Adrenal gland (tissue), 5 donors: Measurements from ENCODE around the gene SGPL1.

Experiments
- POLR2A ChIP-seq, 2 donors: fragments of 450-650 bp; IDR thresholded peaks; one replicate each; pipeline ENCODE4 v1.6.1; 2017; ENCODE audit warnings: antibody characterized with exemption in 2 of 2, mild to moderate bottlenecking in 2 of 2, moderate library complexity in 1 of 2
- TF ChIP-seq, protein P1 (sequence below), 6 experiments: fragments of 450-650 bp in 4 of 6; fragments of 200-600 bp in 2 of 6; sonication (generic) in 1 of 6; IDR thresholded peaks; 1 replicate in 5 of 6; 2 replicates in 1 of 6; pipeline versions ENCODE4 v1.5.1 to v1.8.0; 2016 to 2021; ENCODE audit warnings: antibody characterized with exemption in 6 of 6, mild to moderate bottlenecking in 2 of 6, moderate library complexity in 1 of 6
- donor health status: DM: no; HTN: no; CAD: no.

GRCh38 chr10:70906953-70907636 lies 91.3 kb downstream of the SGPL1 start:
- TF ChIP-seq, protein P1, sequence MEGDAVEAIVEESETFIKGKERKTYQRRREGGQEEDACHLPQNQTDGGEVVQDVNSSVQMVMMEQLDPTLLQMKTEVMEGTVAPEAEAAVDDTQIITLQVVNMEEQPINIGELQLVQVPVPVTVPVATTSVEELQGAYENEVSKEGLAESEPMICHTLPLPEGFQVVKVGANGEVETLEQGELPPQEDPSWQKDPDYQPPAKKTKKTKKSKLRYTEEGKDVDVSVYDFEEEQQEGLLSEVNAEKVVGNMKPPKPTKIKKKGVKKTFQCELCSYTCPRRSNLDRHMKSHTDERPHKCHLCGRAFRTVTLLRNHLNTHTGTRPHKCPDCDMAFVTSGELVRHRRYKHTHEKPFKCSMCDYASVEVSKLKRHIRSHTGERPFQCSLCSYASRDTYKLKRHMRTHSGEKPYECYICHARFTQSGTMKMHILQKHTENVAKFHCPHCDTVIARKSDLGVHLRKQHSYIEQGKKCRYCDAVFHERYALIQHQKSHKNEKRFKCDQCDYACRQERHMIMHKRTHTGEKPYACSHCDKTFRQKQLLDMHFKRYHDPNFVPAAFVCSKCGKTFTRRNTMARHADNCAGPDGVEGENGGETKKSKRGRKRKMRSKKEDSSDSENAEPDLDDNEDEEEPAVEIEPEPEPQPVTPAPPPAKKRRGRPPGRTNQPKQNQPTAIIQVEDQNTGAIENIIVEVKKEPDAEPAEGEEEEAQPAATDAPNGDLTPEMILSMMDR (IDR thresholded peaks at IDR 0.05) = no peak
- TF ChIP-seq POLR2A (IDR thresholded peaks at IDR 0.05) = no peak
